Measurements from ENCODE around the gene PRKRA.

DNA sequence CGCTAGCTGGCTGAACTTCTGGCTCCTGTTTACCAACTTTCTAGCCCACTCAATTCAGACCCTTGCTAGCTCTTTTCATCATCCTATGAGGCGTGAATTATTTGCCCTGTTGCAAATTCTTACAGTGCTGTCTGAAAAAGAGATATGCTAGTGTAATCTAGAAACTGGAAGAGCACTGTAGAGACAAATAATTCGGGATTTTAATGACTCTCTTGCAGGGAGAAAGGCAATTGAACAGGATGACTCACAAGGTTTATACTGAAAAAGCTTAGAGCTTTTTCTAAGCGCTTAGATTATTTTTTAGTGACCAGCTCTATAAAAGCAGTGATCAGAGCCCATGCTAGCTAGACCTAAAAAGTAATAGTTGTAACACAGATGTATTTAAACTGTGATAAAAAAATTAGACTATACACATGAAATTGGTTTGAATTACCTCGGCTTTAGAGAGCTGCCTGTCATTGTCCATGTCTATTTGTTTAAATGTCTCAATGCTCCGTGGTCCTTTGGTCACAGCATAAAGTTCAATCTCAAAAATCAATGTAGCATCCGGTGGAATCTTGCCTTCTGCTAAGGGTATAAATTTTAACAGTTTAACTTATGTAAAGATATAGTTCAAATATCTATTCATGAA lies 18.4 kb upstream of the PRKRA start:
- TF ChIP-seq, protein P1, sequence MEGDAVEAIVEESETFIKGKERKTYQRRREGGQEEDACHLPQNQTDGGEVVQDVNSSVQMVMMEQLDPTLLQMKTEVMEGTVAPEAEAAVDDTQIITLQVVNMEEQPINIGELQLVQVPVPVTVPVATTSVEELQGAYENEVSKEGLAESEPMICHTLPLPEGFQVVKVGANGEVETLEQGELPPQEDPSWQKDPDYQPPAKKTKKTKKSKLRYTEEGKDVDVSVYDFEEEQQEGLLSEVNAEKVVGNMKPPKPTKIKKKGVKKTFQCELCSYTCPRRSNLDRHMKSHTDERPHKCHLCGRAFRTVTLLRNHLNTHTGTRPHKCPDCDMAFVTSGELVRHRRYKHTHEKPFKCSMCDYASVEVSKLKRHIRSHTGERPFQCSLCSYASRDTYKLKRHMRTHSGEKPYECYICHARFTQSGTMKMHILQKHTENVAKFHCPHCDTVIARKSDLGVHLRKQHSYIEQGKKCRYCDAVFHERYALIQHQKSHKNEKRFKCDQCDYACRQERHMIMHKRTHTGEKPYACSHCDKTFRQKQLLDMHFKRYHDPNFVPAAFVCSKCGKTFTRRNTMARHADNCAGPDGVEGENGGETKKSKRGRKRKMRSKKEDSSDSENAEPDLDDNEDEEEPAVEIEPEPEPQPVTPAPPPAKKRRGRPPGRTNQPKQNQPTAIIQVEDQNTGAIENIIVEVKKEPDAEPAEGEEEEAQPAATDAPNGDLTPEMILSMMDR (conservative IDR thresholded peaks at IDR 0.05) = no peak
- TF ChIP-seq ZFX (IDR thresholded peaks at IDR 0.05) = no peak
